ENCODE measurements around the gene SMTN.

GRCh38 chr22:31094741-31095140 lies 13.6 kb downstream of the SMTN start:
- no peak for TF ChIP-seq CTCF (IDR thresholded peaks at IDR 0.05)
- TF ChIP-seq POLR2A (IDR thresholded peaks at IDR 0.05) = no peak
- no peak for TF ChIP-seq POLR2AphosphoS5 (IDR thresholded peaks at IDR 0.05)

Measured in upper lobe of left lung (tissue), 4 donors.